Left colon (tissue), 2 donors: Measurements from ENCODE around the gene EPHA2. TPM values are rescaled to one million over a fixed set of nuclear protein-coding genes. Genes with fewer than 3 reads are reported as not detected.
A peak's percentile ranks its signal among the peaks of the same experiment; 100 is the strongest.
"Not testable (repeated sequence)": the region's sequence is repeated elsewhere in the genome, so short reads cannot be mapped to it uniquely, and the experiment has no call there.

ENCODE experiments used
- ATAC-seq: fragments of 200-7000 bp; cut with Tn5 transposase; one replicate; pipeline ENCODE4 v1.9.1; 2020; ENCODE audit warnings: mild to moderate bottlenecking, moderate library complexity
- DNase-seq, 2 donors: peaks; one replicate each; pipeline ENCODE4 v3.0.0-alpha.2; 2020
- intact Hi-C, 2 donors: fragments of 100-400 bp; cut with DNase I in 1 of 2; cut with micrococcal nuclease in 1 of 2; formaldehyde crosslinking; loops; one replicate each; pipeline versions ENCODE4 v1.11.2 to v1.14.0; 2022; cut with DNase I, micrococcal nuclease
- total RNA-seq, 2 donors: library from RNA; stranded (reverse); fragmentation: NEBNext Ultra II Directional; extraction: Animal tissue kit (Norgen Biotek cat#: 25700); gene quantifications; one replicate each; pipeline ENCODE4 v1.2.1, GENCODE V29; 2021
- donor health status: DM: no; HTN: no; CAD: no.
- donor health status: DM: yes; HTN: yes; CAD: no.

The EPHA2 gene
- total RNA-seq, 2 donors from 2014 or later, result 44.3 to 48.1 TPM

- no peak for DNase-seq
- no peak for ATAC-seq
- intact Hi-C loops, result no loop called here
These were observed 41.1 kb downstream of the EPHA2 start for GRCh38 chr1:16114527-16115467.

- intact Hi-C loops, result no loop called here
- no peak for DNase-seq
- no peak for ATAC-seq
These were observed 43.0 kb downstream of the EPHA2 start for GRCh38 chr1:16112596-16113555.

- ATAC-seq (no peak), DNase-seq (no peak)
- intact Hi-C loops, result no loop called here
These were observed 43.9 kb downstream of the EPHA2 start for GRCh38 chr1:16111771-16112595.

GRCh38 chr1:16110884-16111283 lies 45.0 kb downstream of the EPHA2 start:
- no peak for DNase-seq
- intact Hi-C loops, result no loop called here
- no peak for ATAC-seq

GRCh38 chr1:16110456-16110855 lies 45.4 kb downstream of the EPHA2 start:
- DNase-seq (no peak), ATAC-seq (no peak)
- intact Hi-C loops, result no loop called here

GRCh38 chr1:16109571-16109970 lies 46.3 kb downstream of the EPHA2 start:
- ATAC-seq, result no peak
- no peak for DNase-seq
- intact Hi-C loops, result no loop called here

- DNase-seq, ATAC-seq, intact Hi-C loops: not testable (repeated sequence)
These were observed 48.8 kb downstream of the EPHA2 start for GRCh38 chr1:16107039-16107438.

GRCh38 chr1:16101623-16102022 lies 54.2 kb downstream of the EPHA2 start:
- intact Hi-C loops, result no loop called here
- DNase-seq (no peak), ATAC-seq (no peak)

- DNase-seq, result no peak
- intact Hi-C loops, result no loop called here
- no peak for ATAC-seq
These were observed 56.5 kb downstream of the EPHA2 start for GRCh38 chr1:16099412-16099811.

- DNase-seq (no peak), ATAC-seq (no peak)
- intact Hi-C loops, result no loop called here
These were observed 60.4 kb downstream of the EPHA2 start for GRCh38 chr1:16095447-16095846.

- ATAC-seq, result no peak
- DNase-seq, result no peak
- intact Hi-C loops, result no loop called here
These were observed 61.3 kb downstream of the EPHA2 start for GRCh38 chr1:16094453-16095158.

GRCh38 chr1:16093611-16094010 lies 62.3 kb downstream of the EPHA2 start:
- ATAC-seq (no peak), DNase-seq (no peak)
- intact Hi-C loops, result no loop called here

- DNase-seq (no peak), ATAC-seq (no peak)
- intact Hi-C loops, result no loop called here
These were observed 62.9 kb downstream of the EPHA2 start for GRCh38 chr1:16092923-16093511.

GRCh38 chr1:16092097-16092922 lies 63.6 kb downstream of the EPHA2 start:
- no peak for DNase-seq
- intact Hi-C loops, result no loop called here
- ATAC-seq, result no peak

GRCh38 chr1:16091296-16091695 lies 64.6 kb downstream of the EPHA2 start:
- DNase-seq, result no peak
- ATAC-seq, result peak; percentile 64
- intact Hi-C loops, result no loop called here

- ATAC-seq (no peak), DNase-seq (no peak)
- intact Hi-C loops, result no loop called here
These were observed 65.6 kb downstream of the EPHA2 start for GRCh38 chr1:16090076-16090826.
